Measurements from ENCODE around the gene DHDH. TPM values are rescaled to one million over a fixed set of nuclear protein-coding genes. Genes with fewer than 3 reads are reported as not detected.

Gene DHDH
- total RNA-seq, 1 donor from 2014 or later = not detected

DNA sequence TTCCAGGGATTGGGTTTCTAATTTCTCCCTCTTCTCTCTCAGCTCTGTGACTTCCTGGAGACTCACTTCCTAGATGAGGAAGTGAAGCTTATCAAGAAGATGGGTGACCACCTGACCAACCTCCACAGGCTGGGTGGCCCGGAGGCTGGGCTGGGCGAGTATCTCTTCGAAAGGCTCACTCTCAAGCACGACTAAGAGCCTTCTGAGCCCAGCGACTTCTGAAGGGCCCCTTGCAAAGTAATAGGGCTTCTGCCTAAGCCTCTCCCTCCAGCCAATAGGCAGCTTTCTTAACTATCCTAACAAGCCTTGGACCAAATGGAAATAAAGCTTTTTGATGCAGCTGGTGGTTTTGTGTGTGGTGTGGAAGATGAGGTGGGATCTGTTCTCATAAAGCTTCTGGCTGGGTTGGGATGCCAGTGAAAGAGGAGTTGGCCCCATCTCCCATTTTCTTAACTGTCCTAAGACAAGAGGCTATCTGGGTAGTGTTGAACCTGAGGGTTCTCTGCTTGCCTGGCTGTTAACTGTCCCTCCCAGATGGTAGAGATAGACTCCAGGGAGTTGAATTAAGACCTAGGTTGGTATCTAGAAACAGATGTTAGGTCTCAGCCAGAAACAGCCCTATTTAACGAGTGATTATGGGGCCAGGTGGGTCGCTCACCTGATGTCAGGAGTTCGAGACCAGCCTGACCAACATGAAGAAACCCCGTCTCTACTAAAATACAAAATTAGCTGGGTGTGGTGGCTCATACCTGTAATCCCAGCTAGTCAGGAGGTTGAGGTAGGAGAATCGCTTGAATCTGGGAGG is 33.2 kb downstream of the DHDH start:
- DNase-seq (ENCODE audit: low spot score) = no peak

DNA sequence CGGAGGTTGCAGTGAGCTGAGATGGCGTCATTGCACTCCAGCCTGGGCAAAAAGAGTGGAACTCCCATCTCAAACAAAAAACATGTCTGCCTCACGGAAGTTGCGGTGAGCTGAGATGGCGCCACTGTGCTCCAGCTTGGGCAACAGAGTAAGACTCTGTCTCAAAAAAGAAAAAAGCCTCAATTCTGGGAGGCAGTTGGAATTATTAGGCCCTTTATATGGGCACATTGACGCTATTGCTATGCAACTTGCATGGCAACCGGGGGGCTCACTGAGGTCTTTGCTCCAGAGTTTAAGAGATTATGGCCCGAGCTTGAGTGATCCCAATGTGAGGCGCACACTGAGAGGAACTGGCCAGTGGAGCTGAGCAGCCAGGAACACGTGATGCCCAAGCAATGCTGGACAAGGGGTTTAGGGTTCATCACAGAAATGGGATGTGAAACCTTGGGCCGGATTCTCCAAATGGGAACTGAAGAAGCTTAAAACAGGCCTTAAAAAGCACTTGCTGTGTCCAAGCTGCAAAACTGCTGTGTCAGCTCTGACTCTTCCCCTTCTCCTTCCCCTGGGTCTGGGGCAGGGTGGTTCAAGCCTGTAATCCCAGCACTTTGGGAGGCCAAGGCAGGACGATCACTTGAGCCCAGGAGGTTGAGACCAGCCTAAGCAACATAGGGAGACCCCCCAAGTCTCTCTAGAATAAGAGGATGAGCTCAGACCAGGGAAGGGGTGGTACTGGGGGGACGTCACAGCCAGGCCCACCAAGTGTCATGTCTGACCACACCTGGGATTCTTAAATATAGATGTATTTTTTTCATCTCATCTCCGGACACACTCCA is 34.1 kb downstream of the DHDH start:
- DNase-seq (ENCODE audit: low spot score) = peak; percentile 55

DNA sequence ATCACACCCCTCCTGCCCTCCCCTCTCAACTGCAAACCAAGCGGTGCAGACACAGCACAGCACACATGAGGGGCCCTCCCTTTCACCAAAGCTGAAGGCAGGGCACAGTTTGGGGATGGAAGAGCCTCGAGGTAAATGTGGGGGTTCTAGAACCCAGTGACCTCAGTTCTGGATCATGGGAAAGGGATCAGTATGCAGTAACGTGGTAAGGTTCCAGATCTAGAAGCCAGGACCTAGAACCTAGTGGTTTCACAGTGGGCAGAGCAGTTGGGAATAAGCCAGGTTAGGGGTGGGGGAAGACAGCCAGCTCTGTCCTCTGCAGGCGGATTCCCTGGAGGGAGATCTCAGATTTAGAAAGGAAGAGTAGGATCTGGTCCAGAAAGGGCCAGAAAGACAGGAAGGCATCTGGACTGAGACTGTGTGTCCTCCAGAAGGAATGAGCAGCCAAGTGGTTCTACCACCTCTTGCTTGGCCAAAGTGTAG is 34.7 kb downstream of the DHDH start:
- no peak for DNase-seq (ENCODE audit: low spot score)

DNA sequence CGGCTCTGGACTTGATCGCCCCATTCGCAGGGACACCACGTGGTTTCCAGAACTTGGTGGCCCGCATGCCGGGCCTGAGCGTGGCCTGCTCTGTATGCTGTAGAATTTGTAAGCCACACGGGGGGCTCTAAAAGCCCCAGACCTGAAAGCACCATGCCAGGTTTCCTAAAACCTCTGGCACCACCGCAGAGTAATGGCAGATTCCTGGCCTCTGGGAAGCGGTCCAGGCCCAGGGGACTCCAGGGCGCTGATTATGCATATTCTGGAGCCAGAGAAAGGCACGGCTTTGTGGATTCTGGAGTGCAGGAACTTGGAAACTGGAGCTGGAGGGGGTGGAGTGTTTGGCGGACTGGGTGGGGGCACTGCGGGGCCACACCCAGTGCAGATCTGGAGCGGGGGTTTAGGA is 35.3 kb downstream of the DHDH start:
- no peak for DNase-seq (ENCODE audit: low spot score)

DNA sequence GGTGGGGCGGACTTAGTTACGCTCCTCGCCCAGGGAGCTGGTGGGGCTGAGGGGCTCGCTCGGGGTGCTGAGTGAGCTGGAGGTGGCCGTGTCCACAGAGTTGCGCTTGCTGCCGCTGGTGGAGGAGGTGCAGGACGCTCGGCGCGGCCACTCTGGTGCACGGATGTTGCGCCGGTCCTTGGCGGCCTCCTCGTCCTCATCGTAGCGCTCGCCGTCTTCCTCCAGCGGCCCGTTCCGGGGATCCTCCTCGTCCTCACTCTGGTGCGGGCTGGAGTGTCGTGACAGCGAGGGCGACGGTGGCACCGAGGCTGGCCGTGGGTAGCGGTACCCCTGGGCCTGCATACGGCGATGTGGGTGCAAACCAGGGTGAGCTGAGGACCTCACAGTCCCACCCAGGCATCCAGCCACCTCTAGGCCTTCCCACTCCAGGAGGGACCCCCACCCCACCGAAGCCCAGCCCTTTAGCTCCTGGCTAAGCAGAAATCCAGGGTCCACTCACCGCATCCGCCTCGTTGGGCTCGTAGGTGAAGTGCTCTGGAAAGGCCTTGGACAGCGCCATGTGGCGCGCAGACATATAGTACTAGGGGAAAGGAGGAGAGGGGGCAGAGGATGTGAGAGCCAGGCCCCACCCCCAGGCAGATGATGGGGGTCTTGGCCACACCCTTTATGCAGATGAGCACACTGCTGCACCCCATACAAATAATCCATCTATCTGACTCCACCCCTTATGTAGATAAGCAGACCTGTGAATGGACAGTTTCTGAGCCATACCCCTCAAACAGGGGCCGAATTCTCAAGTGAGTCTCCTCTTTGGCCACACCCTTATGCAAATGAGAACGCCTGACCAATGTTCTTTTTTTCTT is 36.0 kb downstream of the DHDH start:
- no peak for DNase-seq (ENCODE audit: low spot score)

DNA sequence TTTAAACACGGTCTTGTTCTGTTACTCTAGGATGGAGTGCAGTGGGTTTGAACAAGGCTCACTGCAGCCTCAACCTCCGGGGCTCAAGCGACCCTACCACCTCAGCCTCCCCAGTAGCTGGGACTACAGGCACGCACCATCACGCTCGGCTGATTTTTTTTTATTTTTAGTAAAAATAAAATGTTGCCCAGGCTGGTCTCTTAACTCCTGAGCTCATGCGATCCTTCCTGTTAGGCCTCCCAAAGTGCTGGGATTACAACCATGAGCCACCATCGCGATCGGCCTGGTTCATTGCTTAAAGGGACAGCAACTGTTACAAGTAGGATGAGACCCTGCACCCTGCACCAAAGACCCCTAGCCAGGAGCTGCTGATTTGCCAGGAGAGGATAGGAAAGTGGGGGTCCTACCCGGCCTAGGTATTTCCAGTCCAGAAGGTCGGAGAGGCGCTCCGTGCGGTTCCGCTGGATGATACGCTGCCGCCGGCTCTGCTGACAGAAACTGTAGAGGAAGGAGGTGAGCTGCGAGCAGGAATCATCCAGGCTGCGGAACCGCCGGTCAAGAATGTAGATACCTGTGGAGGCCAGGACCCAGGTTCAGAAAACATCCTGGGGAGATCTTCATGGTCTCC is 36.8 kb downstream of the DHDH start:
- no peak for DNase-seq (ENCODE audit: low spot score)

DNA sequence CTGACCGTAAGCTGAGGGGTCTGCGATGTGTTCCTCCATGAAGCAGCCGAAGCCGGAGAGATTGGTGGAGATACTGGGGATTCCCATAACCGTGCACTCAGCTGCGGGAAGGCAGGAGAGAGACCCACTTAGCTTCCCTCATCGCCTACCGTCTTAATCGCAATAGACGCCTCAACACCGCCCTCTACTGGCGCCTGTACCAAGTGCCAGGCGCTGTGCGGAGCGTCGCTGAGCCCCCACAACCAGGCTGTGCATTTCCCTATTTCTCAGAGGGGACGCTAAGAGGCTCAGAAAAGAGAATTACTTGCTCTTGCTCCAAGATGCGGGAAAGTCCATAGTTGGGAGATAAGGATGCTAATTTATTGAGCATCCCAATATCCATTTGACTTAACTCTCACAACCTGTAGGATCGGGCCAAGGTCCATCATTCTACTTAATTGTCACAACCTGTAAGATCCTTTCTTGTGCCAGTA is 37.5 kb downstream of the DHDH start:
- peak; percentile 77 for DNase-seq (ENCODE audit: low spot score)

DNA sequence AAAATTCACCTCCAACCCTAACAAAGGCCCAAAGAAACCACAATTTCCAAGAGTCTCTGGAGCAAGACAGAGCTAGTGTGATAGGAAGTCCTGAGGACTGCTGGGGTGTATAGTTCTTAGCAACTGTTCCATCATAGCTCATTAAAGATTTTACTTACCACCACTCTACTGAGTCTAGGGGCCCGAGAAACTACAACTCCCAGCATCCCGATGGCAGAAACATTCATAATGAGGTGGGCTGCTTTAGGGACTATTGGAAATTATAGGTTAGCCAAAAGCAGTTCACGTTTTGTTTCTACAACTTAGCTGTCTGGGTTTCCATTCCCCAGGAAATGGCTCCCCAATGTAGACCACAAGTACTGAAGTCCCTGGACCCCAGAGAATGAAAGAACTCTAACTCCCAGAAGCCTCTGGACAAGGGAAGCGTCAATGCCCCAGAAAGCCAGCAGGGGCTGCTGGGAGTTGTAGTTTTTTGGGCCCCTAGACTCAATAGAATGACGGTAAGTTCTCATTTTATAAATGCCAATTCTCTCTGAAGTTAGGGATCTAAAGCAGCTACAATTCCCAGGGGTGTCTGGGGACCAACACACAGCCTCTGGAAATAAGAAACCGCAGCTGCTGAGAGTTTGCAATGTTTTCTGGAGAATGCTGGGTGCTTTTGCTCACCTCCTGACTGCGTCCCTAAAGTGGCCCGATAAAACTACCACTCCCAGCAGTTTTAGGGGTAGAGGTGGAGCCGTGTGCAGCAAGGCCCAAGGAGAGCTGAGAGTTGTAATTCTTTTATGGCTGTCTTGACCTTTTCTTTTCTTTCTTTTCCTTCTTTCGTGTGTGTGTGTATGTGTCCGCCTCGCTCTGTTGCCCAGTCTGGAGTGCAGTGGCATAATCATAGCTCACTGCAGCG is 42.7 kb downstream of the DHDH start:
- DNase-seq (ENCODE audit: low spot score) = no peak

DNA sequence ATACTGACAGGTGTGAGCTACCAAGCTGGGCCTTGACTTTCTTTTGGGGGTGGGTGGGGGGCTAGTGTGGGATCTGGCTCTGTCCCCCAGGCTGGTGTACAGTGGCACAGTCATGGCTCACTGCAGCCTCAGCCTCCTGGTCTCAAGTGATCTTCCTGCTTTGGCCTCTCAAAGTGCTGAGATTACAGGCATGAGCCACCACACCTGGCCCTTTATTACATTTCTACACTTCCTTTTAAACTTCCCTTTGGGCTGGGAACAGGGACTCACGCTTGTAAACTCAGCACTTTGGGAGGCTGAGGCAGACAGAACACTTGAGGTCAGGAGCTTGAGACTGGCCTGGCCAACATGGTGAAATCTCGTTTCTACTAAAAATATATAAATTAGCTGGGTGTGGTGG is 43.6 kb downstream of the DHDH start:
- no peak for DNase-seq (ENCODE audit: low spot score)

DNA sequence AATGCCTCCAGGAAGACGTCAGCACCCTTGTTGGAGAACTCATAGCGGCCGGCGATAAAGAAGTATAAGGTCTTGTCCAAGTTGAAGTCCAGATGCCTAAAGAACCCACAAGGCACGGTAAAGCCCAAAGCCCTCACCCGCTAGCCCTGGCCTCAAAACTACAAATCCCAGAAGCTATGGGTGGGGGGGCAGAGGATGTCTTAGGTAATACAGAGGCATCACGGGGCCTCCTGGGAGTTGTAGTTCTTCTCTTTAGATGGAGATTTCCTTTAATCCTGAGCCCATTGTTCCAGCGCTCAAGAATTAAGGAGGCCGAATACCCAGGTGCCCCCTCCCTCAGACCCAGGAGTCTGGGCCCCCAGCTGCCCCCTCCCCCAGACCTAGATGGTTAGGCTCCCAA is 48.8 kb downstream of the DHDH start:
- no peak for DNase-seq (ENCODE audit: low spot score)

DNA sequence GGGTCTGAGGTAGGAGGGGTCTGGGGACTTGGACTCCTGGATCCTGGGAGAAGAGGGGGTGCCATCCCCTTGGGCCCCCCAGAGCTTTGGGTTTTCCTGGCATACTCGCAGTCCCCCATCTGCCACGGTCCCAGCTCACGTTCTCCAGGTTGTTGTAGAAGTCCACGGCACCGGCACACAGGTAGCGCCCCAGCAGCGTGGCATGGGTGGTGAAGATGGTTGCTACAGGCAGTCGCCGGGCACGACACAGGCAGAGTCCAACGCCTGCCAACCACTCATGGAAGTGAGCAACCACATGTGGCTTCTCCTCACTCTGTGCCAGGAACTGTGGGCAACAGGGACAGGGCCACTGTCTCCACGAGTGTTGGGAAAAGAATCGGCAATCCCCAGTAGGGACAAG is 52.2 kb downstream of the DHDH start:
- no peak for DNase-seq (ENCODE audit: low spot score)

DNA sequence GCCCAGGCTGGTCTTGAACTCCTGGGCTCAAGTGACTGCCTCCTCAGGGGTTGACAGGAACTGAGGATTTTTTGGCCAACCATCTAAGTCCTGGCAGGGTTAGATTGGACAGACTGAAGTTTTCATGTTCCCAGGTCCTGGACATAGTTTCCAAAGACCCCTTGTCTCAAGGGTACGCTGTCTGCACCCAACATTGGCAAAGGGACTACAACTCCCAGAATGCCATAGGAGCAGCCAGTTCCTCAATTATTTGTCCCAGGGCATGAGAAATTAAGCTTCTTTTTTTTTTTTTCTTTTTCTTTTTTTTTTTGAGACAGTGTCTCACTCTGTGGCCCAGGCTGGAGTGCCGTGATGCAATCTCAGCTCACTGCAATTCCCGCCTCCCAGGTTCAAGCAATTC is 52.7 kb downstream of the DHDH start:
- no peak for DNase-seq (ENCODE audit: low spot score)

DNA sequence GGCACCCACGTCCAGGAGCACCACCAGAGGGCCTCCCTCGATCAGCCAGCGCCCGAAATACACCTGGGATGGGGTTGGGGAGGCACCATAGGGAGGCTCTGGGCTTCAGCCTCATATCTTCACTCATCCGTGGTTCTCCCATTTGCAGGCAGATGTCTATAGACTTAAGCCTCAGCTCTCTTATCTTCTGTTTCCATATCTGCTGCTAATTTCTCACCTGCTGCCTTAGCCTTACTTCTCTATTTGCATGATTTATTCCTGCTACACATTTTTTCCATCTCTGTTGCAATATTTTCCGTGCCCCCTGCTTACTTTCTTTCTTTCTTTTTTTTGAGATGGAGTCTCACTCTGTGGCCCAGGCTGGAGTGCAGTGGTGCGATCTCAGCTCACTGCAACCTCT is 53.8 kb downstream of the DHDH start:
- no peak for DNase-seq (ENCODE audit: low spot score)

DNA sequence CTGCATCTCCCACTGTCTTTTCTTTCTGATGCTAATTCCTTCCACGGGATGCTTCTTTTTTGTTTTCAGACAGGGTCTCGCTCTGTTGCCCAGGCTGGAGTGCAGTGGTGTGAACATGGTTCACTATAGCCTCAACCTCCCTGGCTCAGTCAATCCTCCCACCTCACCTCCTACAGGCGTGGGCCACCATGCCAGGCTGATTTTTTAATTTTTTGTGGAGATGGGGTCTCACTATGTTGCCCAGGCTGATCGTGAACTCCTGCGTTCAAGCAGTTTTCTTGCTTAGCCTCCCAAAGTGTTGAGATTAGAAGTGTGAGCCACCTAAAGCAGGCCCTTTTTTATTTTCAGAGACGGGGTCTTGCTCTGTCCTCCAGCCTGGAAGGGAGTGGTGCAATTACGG is 54.8 kb downstream of the DHDH start:
- DNase-seq (ENCODE audit: low spot score) = no peak

DNA sequence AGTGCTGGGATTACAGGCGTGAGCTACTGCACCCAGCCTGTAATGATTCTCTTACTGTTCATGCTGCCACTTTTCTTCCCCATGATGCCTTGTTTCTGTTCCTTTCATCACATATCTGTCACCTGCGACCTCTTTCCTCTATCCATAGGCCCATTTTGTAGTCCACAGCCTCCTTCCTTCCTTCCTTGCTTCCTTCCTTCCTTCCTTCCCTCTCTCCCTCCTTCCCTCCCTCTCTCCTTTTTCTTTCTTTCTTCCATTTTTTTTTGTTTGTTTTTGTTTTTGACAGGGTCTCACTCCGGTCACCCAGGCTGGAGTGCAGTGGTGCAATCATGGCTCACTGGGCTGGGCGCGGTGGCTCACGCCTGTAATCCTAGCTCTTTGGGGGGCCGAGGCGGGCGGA is 55.4 kb downstream of the DHDH start:
- no peak for DNase-seq (ENCODE audit: low spot score)

DNA sequence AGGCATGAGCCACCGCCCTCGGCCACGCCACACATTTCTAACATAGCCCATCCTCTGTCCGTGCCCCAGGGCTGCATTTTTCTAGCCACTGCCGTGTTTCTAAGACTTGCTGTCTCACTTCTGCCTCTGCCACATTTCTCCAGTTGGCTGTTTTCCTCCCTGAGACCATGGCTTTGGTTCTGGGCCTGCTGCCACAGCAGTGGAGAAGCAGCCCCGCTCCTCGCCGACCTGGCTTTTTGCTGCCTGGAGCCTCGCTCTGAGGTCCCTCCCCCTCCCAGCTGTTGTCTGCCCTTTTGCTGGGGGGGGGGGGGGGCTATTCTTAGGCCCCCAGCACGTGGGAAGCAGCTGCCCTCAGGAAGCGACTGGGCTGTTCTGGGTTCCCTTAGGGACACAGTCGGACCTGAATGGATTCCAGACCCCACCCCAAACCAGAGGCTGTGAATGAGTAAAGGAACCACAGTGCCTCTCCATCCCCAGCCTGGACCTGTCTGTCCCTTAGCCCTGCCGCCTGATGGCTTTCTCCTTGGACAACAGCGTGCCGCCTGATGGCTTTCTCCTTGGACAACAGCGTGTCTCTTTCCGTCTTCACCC is 56.3 kb downstream of the DHDH start:
- no peak for DNase-seq (ENCODE audit: low spot score)

DNA sequence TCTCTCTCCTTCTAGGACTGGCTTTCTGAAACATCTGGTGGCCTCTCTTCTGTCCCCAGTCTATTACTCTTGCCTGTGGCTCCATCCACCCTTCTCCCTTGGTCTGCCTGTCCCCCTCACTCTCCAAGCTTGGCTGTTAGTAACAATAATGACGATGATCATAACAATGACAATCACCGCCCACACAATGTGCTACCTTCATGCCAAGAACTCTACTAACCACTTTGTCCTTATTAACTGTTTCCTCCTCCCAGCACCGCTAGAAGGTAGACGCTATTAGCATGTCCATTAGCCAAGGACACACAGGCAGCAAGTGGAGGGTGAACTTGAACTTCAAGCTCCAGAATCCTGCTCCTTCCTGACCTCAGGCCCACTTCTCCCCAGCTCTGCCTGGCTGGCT is 56.9 kb downstream of the DHDH start:
- DNase-seq (ENCODE audit: low spot score) = no peak

DNA sequence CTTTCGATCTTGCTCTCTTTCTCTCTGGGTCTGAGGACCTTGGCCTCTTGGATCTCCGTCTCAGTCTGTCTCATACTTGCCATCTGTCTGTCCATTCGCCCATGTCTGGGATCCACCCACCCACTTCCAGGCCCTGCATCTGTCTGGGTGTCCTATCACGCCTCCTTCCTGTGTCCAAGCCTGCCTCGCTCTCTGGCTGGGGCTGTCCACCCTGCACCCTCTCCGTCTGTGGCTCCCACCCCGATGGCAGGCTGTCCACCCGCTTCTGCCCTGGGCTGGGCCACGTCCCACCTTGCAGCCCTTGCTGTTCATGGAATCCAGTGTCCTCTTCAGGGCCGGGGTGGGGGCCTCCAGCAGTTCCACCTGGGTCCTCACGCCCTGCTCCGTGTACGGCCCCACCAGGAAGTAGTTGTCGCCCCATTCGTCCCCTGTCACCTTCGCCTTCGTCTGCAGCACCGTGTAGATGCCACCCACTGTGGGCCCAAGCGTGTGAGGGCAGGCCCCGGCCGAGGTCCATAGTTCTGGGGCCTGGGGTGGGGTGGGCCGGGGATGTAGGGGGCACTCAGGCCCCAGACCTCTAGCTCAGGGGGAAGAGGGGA is 57.6 kb downstream of the DHDH start:
- no peak for DNase-seq (ENCODE audit: low spot score)

DNA sequence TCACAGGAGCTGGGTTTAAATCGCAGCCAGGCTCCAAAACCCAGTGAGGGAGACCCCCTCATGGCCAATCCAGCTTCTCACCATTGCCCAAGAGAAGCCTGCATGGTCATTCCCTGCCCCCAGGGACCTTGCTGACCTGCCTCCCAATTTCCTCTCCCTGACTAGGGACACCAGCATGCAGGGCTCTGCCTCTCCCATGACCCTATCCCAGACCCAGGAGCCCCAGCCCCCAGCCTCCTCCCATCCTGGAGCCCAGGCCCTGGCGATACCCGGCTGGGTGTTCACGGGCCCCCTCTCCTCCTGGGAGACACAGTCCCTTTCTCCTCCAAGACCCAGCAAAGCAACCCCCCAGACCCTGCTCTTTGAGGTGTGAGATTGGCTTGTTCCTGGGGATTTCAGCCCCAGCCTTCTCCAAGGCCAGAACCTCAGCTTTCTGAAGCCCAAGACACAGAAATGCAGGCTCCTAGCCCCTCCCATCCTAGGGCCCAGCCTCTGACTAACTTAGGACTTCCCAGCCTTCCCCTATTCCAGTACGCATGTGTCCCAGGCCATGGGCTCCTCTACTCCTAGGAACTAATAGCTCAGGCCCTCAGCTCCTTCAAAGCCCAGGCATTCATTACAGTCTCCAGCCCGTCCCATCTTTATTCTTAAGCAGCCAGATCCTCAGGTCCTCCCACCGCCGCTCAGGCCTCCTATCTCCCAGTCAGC is 58.5 kb downstream of the DHDH start:
- peak; percentile 81 for DNase-seq (ENCODE audit: low spot score)
